ENCODE measurements around the gene CMTM4.

The CMTM4 gene

GRCh38 chr16:66691234-66691633 is 5.3 kb downstream of the CMTM4 start:
- no peak overlapping the region for H3K27ac ChIP-seq (ENCODE audit: low read depth, low read length)
- H3K9me3 ChIP-seq (ENCODE audit: insufficient read depth, low read length) = no peaks in the 10 kb centered on the region
- no peaks in the 10 kb centered on the region for H3K27me3 ChIP-seq (ENCODE audit: low read length)
- no peaks in the 10 kb centered on the region for H3K36me3 ChIP-seq (ENCODE audit: low read length)
- no peaks in the 10 kb centered on the region; the same call in 1 of the 2 replicates for H4K20me1 ChIP-seq (ENCODE audit: low read depth, low read length)
- H3K9ac ChIP-seq (ENCODE audit: low read length) = no peak overlapping the region
- H3F3A ChIP-seq (ENCODE audit: insufficient read depth) = no peaks in the 10 kb centered on the region
- TF ChIP-seq EZH2phosphoT487 (conservative IDR thresholded peaks at IDR 0.05; ENCODE audit: low read length) = no peak
- TF ChIP-seq, protein P1, sequence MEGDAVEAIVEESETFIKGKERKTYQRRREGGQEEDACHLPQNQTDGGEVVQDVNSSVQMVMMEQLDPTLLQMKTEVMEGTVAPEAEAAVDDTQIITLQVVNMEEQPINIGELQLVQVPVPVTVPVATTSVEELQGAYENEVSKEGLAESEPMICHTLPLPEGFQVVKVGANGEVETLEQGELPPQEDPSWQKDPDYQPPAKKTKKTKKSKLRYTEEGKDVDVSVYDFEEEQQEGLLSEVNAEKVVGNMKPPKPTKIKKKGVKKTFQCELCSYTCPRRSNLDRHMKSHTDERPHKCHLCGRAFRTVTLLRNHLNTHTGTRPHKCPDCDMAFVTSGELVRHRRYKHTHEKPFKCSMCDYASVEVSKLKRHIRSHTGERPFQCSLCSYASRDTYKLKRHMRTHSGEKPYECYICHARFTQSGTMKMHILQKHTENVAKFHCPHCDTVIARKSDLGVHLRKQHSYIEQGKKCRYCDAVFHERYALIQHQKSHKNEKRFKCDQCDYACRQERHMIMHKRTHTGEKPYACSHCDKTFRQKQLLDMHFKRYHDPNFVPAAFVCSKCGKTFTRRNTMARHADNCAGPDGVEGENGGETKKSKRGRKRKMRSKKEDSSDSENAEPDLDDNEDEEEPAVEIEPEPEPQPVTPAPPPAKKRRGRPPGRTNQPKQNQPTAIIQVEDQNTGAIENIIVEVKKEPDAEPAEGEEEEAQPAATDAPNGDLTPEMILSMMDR (IDR thresholded peaks at IDR 0.05; ENCODE audit: insufficient read depth, low read length, poor library complexity, severe bottlenecking) = no peak
- no peak overlapping the region for H3K4me3 ChIP-seq (ENCODE audit: insufficient read depth, low read length, poor library complexity, severe bottlenecking)
- H3K9me2 ChIP-seq (replicated peaks; ENCODE audit: insufficient read depth, low read length) = no peaks in the 10 kb centered on the region
- H3K4me2 ChIP-seq (ENCODE audit: low read depth, low read length, poor library complexity, severe bottlenecking) = no peak overlapping the region
- H2AFZ ChIP-seq (ENCODE audit: low read depth, low read length, severe bottlenecking) = no peak overlapping the region
- no peaks in the 10 kb centered on the region for H3K79me2 ChIP-seq (ENCODE audit: insufficient read depth, low read length)

DNA sequence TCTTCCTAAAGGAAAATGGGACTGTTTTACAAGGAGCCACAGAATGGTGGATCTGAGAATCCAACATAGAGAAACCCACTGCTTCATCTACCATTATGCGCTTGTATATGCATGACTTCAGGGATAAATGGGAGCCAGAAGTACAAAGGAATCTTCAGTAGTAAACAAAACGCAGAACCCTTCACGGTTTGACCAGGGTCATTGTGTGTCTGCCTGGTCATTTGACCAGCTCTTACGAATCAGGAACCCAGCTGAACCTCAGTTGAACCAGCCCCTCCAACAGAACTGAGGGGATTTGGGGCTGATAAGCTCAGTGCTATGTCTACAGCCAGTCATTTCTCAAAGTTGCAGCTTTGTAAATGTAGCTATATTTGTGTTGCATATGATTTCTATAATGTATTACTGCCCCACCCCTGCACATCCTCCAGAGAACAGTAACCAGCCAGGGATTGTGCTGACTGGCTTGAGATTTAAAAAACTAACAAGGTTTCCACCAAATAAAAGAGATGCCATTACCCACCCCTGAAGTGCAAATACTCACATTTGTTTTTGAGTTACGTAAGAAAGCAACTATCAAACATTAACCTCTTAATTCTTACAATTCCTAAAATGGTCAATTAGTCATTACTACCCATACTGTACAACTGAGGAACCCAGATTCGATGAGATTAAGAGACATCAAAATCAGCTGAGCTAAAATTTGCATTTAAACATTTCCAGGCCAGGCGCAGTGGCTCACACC is 6.3 kb downstream of the CMTM4 start:
- Histone ChIP-seq H3K9me2 (replicated peaks; ENCODE audit: insufficient read depth, low read length) (no peaks in the 10 kb centered on the region), H3K9me3 (ENCODE audit: insufficient read depth, low read length) (no peaks in the 10 kb centered on the region), H3K4me3 (ENCODE audit: insufficient read depth, low read length, poor library complexity, severe bottlenecking) (no peak overlapping the region), H3K4me2 (ENCODE audit: low read depth, low read length, poor library complexity, severe bottlenecking) (no peak overlapping the region), H3K27ac (ENCODE audit: low read depth, low read length) (no peak overlapping the region), H2AFZ (ENCODE audit: low read depth, low read length, severe bottlenecking) (no peak overlapping the region), H4K20me1 (ENCODE audit: low read depth, low read length) (no peaks in the 10 kb centered on the region; the same call in 1 of the 2 replicates), H3K79me2 (ENCODE audit: insufficient read depth, low read length) (no peaks in the 10 kb centered on the region), H3K36me3 (ENCODE audit: low read length) (no peaks in the 10 kb centered on the region), H3K9ac (ENCODE audit: low read length) (no peak overlapping the region), H3K27me3 (ENCODE audit: low read length) (no peaks in the 10 kb centered on the region), H3F3A (ENCODE audit: insufficient read depth) (no peaks in the 10 kb centered on the region)
- TF ChIP-seq, protein P1 (IDR thresholded peaks at IDR 0.05; ENCODE audit: insufficient read depth, low read length, poor library complexity, severe bottlenecking) = no peak
- TF ChIP-seq EZH2phosphoT487 (conservative IDR thresholded peaks at IDR 0.05; ENCODE audit: low read length) = no peak

GRCh38 chr16:66689282-66689681 is 7.3 kb downstream of the CMTM4 start:
- no peaks in the 10 kb centered on the region for H3K9me2 ChIP-seq (replicated peaks; ENCODE audit: insufficient read depth, low read length)
- H3F3A ChIP-seq (ENCODE audit: insufficient read depth) = no peaks in the 10 kb centered on the region
- no peak overlapping the region for H2AFZ ChIP-seq (ENCODE audit: low read depth, low read length, severe bottlenecking)
- no peaks in the 10 kb centered on the region for H3K79me2 ChIP-seq (ENCODE audit: insufficient read depth, low read length)
- H3K9me3 ChIP-seq (ENCODE audit: insufficient read depth, low read length) = no peaks in the 10 kb centered on the region
- H3K9ac ChIP-seq (ENCODE audit: low read length) = no peak overlapping the region
- no peaks in the 10 kb centered on the region; the same call in 1 of the 2 replicates for H4K20me1 ChIP-seq (ENCODE audit: low read depth, low read length)
- H3K4me3 ChIP-seq (ENCODE audit: insufficient read depth, low read length, poor library complexity, severe bottlenecking) = no peak overlapping the region
- TF ChIP-seq, protein P1 (IDR thresholded peaks at IDR 0.05; ENCODE audit: insufficient read depth, low read length, poor library complexity, severe bottlenecking) = no peak
- TF ChIP-seq EZH2phosphoT487 (conservative IDR thresholded peaks at IDR 0.05; ENCODE audit: low read length) = no peak
- H3K27me3 ChIP-seq (ENCODE audit: low read length) = no peaks in the 10 kb centered on the region
- H3K27ac ChIP-seq (ENCODE audit: low read depth, low read length) = no peak overlapping the region
- no peaks in the 10 kb centered on the region for H3K36me3 ChIP-seq (ENCODE audit: low read length)
- H3K4me2 ChIP-seq (ENCODE audit: low read depth, low read length, poor library complexity, severe bottlenecking) = no peak overlapping the region

Measured in SU-DHL-6 (cell line).